HL-60 (cell line): ENCODE measurements around the gene CAMTA1.

Source experiments
- DNase-seq, 2 experiments: peaks; one replicate each; pipeline ENCODE4 v3.0.0-alpha.2; 2010 to 2020; ENCODE audit warnings: low read depth in 1 of 2, low spot score in 1 of 2
- H3K27ac ChIP-seq: fragments of 250-450 bp; sonication (Bioruptor Pico); replicated peaks from 2 replicates; pipeline ENCODE4 v1.5.1; 2020; ENCODE audit warnings: mild to moderate bottlenecking, moderate library complexity
- H3K27me3 ChIP-seq: fragments of 250-450 bp; sonication (Bioruptor Pico); 2 replicates; pipeline ENCODE4 v1.5.1; 2021; ENCODE audit warnings: mild to moderate bottlenecking, moderate library complexity; ENCODE audit not compliant: insufficient read depth, poor library complexity, severe bottlenecking
- H3K4me3 ChIP-seq: replicated peaks from 2 replicates; pipeline ENCODE4 v1.5.1; 2011; ENCODE audit warnings: mild to moderate bottlenecking, control low read depth, low read length; ENCODE audit not compliant: insufficient read depth
- GABPA ChIP-seq: IDR thresholded peaks from 2 replicates; pipeline ENCODE4 v1.6.1; 2012; ENCODE audit warnings: low read depth
- POLR2AphosphoS5 ChIP-seq: IDR thresholded peaks from 2 replicates; pipeline ENCODE4 v1.6.1; 2012; ENCODE audit warnings: low read depth
- SPI1 ChIP-seq: IDR thresholded peaks from 2 replicates; pipeline ENCODE4 v1.6.1; 2012; ENCODE audit warnings: low read depth, mild to moderate bottlenecking, borderline replicate concordance
- TF ChIP-seq, protein P1 (sequence below): IDR thresholded peaks from one replicate; pipeline ENCODE4 v1.5.1; 2011; ENCODE audit warnings: low read length, control low read depth, inconsistent platforms; ENCODE audit not compliant: insufficient read depth
- TF ChIP-seq, protein P2 (sequence below): IDR thresholded peaks from 2 replicates; pipeline ENCODE4 v1.6.1; 2012; ENCODE audit warnings: low read depth; ENCODE audit not compliant: insufficient replicate concordance

Gene CAMTA1

DNA sequence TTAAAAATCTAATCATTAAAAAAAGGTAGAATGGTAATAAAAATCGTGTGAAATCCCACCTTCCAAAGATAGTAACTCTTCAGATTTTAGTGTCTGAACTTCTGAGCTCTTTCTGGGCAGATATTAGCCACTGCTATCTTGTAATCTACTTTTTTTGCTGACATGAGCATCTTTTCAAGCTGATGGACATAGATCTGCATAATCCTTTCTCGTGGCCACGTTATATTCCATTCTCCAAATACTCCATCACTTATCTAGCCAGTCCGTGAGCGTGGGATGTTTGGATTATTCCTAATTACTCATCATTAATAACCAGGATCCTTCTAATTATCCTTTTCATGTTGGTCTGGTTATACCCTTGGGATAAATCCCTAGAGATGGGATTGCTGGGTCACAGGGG is 731.7 kb downstream of the CAMTA1 start:
- TF ChIP-seq POLR2AphosphoS5 (no peak), GABPA (no peak), SPI1 (no peak)
- TF ChIP-seq, protein P1, sequence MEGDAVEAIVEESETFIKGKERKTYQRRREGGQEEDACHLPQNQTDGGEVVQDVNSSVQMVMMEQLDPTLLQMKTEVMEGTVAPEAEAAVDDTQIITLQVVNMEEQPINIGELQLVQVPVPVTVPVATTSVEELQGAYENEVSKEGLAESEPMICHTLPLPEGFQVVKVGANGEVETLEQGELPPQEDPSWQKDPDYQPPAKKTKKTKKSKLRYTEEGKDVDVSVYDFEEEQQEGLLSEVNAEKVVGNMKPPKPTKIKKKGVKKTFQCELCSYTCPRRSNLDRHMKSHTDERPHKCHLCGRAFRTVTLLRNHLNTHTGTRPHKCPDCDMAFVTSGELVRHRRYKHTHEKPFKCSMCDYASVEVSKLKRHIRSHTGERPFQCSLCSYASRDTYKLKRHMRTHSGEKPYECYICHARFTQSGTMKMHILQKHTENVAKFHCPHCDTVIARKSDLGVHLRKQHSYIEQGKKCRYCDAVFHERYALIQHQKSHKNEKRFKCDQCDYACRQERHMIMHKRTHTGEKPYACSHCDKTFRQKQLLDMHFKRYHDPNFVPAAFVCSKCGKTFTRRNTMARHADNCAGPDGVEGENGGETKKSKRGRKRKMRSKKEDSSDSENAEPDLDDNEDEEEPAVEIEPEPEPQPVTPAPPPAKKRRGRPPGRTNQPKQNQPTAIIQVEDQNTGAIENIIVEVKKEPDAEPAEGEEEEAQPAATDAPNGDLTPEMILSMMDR, result no peak
- TF ChIP-seq, protein P2, sequence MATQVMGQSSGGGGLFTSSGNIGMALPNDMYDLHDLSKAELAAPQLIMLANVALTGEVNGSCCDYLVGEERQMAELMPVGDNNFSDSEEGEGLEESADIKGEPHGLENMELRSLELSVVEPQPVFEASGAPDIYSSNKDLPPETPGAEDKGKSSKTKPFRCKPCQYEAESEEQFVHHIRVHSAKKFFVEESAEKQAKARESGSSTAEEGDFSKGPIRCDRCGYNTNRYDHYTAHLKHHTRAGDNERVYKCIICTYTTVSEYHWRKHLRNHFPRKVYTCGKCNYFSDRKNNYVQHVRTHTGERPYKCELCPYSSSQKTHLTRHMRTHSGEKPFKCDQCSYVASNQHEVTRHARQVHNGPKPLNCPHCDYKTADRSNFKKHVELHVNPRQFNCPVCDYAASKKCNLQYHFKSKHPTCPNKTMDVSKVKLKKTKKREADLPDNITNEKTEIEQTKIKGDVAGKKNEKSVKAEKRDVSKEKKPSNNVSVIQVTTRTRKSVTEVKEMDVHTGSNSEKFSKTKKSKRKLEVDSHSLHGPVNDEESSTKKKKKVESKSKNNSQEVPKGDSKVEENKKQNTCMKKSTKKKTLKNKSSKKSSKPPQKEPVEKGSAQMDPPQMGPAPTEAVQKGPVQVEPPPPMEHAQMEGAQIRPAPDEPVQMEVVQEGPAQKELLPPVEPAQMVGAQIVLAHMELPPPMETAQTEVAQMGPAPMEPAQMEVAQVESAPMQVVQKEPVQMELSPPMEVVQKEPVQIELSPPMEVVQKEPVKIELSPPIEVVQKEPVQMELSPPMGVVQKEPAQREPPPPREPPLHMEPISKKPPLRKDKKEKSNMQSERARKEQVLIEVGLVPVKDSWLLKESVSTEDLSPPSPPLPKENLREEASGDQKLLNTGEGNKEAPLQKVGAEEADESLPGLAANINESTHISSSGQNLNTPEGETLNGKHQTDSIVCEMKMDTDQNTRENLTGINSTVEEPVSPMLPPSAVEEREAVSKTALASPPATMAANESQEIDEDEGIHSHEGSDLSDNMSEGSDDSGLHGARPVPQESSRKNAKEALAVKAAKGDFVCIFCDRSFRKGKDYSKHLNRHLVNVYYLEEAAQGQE, result no peak
- H3K27ac ChIP-seq, result no peak overlapping the region
- H3K4me3 ChIP-seq, result no peak overlapping the region
- no peak for DNase-seq
- H3K27me3 ChIP-seq, result no peaks in the 10 kb centered on the region

DNA sequence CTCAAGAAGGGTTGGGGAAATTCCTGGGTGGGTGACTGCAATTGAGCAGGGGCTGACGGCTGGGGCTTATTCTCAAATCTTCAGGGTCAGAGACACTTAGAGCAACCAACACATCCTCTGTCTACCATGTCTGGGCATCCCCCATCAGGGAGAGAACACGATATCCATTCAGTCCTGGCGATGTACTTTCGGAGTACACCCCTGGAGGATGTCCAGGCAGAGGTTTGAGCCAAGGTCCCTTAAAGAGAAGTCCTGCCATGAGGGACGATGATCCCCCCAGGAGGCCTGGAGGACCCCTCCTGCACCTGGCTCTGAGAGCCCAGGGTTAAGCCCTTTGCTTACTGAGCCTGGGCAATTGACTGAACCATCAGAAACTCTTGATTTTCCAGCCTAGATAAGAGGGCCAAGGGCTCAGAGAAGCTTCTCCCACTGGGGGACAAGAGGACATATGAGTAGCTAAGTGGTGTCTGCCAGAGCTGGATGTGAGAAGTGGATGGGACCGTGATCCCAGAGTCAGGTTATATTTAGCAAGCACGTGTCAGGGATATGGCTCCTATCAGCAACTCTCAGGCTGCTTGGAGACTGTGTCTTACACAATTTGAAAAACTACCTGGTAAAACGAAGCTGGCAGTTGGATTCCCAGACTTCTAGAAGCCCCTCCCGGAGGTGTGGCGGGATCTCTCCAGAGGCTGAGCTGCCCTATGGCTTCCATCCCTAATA is 732.5 kb downstream of the CAMTA1 start:
- no peak overlapping the region for H3K4me3 ChIP-seq
- H3K27ac ChIP-seq, result no peak overlapping the region
- H3K27me3 ChIP-seq, result no peaks in the 10 kb centered on the region
- no peak for DNase-seq
- TF ChIP-seq POLR2AphosphoS5 (no peak), SPI1 (no peak), GABPA (no peak)
- TF ChIP-seq, protein P1, result no peak
- TF ChIP-seq, protein P2, result no peak

DNA sequence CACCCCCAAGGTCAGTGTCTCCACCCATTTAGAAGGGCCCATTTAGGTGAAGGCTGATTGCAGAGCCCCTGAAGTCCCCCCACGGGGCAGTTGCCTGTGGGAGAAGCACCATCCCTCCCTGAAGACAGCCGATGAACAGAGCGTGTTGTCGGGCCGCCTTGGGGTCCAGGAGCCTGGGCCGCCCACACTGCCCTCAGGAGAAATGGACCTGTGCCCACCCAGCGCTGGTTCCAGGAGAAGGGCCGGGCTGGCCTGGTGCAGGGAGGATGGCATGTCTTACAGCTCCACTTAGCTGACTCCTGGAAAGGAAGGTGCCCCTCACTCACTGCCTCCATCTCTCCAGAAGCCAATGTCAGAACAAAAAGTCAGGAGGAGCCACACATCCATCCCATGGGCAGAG is 733.2 kb downstream of the CAMTA1 start:
- TF ChIP-seq SPI1 (no peak), POLR2AphosphoS5 (no peak), GABPA (no peak)
- TF ChIP-seq, protein P2, result no peak
- TF ChIP-seq, protein P1, result no peak
- H3K27me3 ChIP-seq, result no peaks in the 10 kb centered on the region
- H3K27ac ChIP-seq, result no peak overlapping the region
- H3K4me3 ChIP-seq, result no peak overlapping the region
- no peak for DNase-seq
